ENCODE data around the gene KDM4B. TPM values are rescaled to one million over a fixed set of nuclear protein-coding genes. Genes with fewer than 3 reads are reported as not detected.
"Not testable (repeated sequence)": the region's sequence is repeated elsewhere in the genome, so short reads cannot be mapped to it uniquely, and the experiment has no call there.

The KDM4B gene
- total RNA-seq, 1 experiment from 2014 or later = 35.9 TPM

DNA sequence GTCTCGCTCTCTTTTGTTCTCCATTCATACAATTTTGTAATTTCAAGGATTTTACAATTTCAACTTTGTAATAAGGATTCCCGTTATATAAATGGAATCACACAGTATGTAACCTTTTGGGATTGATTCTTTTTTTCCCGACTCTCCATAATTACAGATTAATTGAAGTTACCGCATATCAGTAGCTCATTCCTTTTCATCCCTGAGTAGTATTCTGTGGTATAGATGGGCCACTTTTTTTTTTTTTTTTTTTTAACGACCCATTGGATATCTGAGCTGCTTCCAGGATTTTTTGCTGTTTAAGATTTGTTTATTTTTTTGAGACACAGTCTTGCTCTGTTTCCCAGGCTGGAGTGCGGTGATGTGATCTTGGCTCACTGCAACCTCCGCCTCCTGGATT is 31.9 kb upstream of the KDM4B start:
- ATAC-seq = no peak
- BruUV-seq (replicated peaks) = no TSS peak
- RAD21 ChIA-PET (ENCODE audit: low non-redundant PET in 1 of 2, low total read pairs in 2 of 2, uncharacterized antibody in 2 of 2, unreplicated experiment in 2 of 2) = no interaction called here
- Histone ChIP-seq H3K79me2 (ENCODE audit: insufficient read depth, low read length) (peaks cover 91% of the 10 kb centered on the region), H3K27me3 (ENCODE audit: insufficient read depth, low read length) (no peaks in the 10 kb centered on the region), H3K9me3 (ENCODE audit: control insufficient read depth in 1 of 2, insufficient read depth in 1 of 2, low read depth in 1 of 2, low read length in 2 of 2) (no peaks in the 10 kb centered on the region), H4K20me1 (ENCODE audit: insufficient read depth) (0 out of 2 replicates have a peak, but pooled peaks cover 4% of the 10 kb centered on the region), H3K4me1 (ENCODE audit: control insufficient read depth in 1 of 2, insufficient read depth in 2 of 2, low read length in 2 of 2) (no peaks in the 10 kb centered on the region), H3K36me3 (ENCODE audit: control insufficient read depth in 1 of 2, insufficient read depth in 2 of 2, low read length in 2 of 2) (peaks cover 13 to 43% of the 10 kb centered on the region in 2 experiments), H3K9me2 (ENCODE audit: insufficient read depth) (no peaks in the 10 kb centered on the region), H3K4me3 (replicated peaks in 1 of 2; ENCODE audit: low read depth in 1 of 2, low read length in 2 of 2) (no peak overlapping the region), H3K4me2 (ENCODE audit: low read length) (no peak overlapping the region), H3K27ac (ENCODE audit: low read depth, low read length) (no peak overlapping the region), H2AFZ (ENCODE audit: low read depth, low read length, poor library complexity, severe bottlenecking) (no peak overlapping the region), H3K9ac (ENCODE audit: low read length) (no peak overlapping the region)
- intact Hi-C loops (cut with micrococcal nuclease) = no loop called here
- CTCF ChIA-PET = interaction anchor here (0.7 kb wide), 1 partner anchor 128 kb away, joined by 5 read pairs; no protein-coding TSS in a partner anchor
- POLR2A ChIA-PET = no interaction called here
- no peak for DNase-seq (ENCODE audit: low read depth, low spot score)
- no peak for TF ChIP-seq SIN3A (IDR thresholded peaks at IDR 0.05; ENCODE audit: low read depth)
- TF ChIP-seq ZNF274 (IDR thresholded peaks at IDR 0.05; ENCODE audit: low read depth, low read length) = no peak
- TF ChIP-seq, protein P1, sequence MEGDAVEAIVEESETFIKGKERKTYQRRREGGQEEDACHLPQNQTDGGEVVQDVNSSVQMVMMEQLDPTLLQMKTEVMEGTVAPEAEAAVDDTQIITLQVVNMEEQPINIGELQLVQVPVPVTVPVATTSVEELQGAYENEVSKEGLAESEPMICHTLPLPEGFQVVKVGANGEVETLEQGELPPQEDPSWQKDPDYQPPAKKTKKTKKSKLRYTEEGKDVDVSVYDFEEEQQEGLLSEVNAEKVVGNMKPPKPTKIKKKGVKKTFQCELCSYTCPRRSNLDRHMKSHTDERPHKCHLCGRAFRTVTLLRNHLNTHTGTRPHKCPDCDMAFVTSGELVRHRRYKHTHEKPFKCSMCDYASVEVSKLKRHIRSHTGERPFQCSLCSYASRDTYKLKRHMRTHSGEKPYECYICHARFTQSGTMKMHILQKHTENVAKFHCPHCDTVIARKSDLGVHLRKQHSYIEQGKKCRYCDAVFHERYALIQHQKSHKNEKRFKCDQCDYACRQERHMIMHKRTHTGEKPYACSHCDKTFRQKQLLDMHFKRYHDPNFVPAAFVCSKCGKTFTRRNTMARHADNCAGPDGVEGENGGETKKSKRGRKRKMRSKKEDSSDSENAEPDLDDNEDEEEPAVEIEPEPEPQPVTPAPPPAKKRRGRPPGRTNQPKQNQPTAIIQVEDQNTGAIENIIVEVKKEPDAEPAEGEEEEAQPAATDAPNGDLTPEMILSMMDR (IDR thresholded peaks at IDR 0.05 in 2 of 3, conservative IDR thresholded peaks at IDR 0.05 in 1 of 3; ENCODE audit: borderline replicate concordance in 1 of 3, insufficient read depth in 1 of 3, low read depth in 2 of 3, low read length in 2 of 3) = no peak
- no peak for TF ChIP-seq CEBPB (IDR thresholded peaks at IDR 0.05; ENCODE audit: low read depth)

DNA sequence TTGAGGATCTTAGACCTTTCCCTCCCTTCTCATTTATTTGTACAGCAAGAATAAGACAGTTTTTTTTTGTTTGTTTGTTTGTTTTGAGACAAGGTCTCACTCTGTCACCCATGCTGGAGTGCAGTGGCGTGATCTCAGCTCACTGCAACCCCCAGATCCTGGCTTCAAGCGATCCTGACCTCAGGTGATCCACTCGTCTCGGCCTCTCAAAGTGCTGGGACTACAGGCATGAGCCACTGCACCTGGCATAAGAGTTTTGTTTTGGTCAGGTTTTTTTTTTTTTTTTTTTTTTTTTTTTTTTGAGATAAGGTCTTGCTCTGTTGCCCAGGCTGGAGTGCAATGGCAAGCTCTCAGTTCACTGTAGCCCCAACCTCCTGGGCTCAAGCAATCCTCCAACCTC is 30.5 kb upstream of the KDM4B start:
- H3K27me3 ChIP-seq (ENCODE audit: insufficient read depth, low read length); H4K20me1 ChIP-seq (ENCODE audit: insufficient read depth); ATAC-seq; H3K4me1 ChIP-seq (ENCODE audit: control insufficient read depth in 1 of 2, insufficient read depth in 2 of 2, low read length in 2 of 2); RAD21 ChIA-PET (ENCODE audit: low non-redundant PET in 1 of 2, low total read pairs in 2 of 2, uncharacterized antibody in 2 of 2, unreplicated experiment in 2 of 2); intact Hi-C loops (cut with micrococcal nuclease); H3K9me3 ChIP-seq (ENCODE audit: control insufficient read depth in 1 of 2, insufficient read depth in 1 of 2, low read depth in 1 of 2, low read length in 2 of 2); H3K4me2 ChIP-seq (ENCODE audit: low read length); H3K9me2 ChIP-seq (ENCODE audit: insufficient read depth); H3K4me3 ChIP-seq (replicated peaks in 1 of 2; ENCODE audit: low read depth in 1 of 2, low read length in 2 of 2); H3K9ac ChIP-seq (ENCODE audit: low read length); DNase-seq (ENCODE audit: low read depth, low spot score); H3K27ac ChIP-seq (ENCODE audit: low read depth, low read length); H2AFZ ChIP-seq (ENCODE audit: low read depth, low read length, poor library complexity, severe bottlenecking); BruUV-seq (replicated peaks): not testable (repeated sequence)
- H3K36me3 ChIP-seq (ENCODE audit: control insufficient read depth in 1 of 2, insufficient read depth in 2 of 2, low read length in 2 of 2) = peaks cover 14 to 33% of the 10 kb centered on the region in 2 experiments
- ChIA-PET CTCF (interaction anchor here (1.5 kb wide), 1 partner anchor 129 kb away, joined by 6 read pairs; no protein-coding TSS in a partner anchor), POLR2A (interaction anchor here (1.1 kb wide), 1 partner anchor 30 kb away, joined by 4 read pairs; the partner anchor contains the start of gene KDM4B)
- H3K79me2 ChIP-seq (ENCODE audit: insufficient read depth, low read length) = peaks cover 90% of the 10 kb centered on the region

Data from HCT116 (cell line).